GM18873 (cell line): ENCODE measurements around the gene VSIR.

Experiments
- ATAC-seq: cut with Tn5 transposase; IDR thresholded peaks from one replicate; pipeline ENCODE4 v1.9.1; 2021; ENCODE audit warnings: mild to moderate bottlenecking, moderate library complexity, moderate number of reproducible peaks; ENCODE audit not compliant: unreplicated experiment, low FRiP score

The VSIR gene

GRCh38 chr10:71700731-71701368 lies 72.5 kb downstream of the VSIR start:
- ATAC-seq = no peak

GRCh38 chr10:71698737-71699136 lies 74.6 kb downstream of the VSIR start:
- no peak for ATAC-seq

GRCh38 chr10:71697938-71698709 lies 75.2 kb downstream of the VSIR start:
- ATAC-seq = no peak
